Right hindlimb (tissue), 1 donor: ENCODE measurements around the gene EDN2.
A peak's percentile ranks its signal among the peaks of the same experiment; 100 is the strongest.

Experiments
- DNase-seq: peaks from one replicate; pipeline ENCODE4 v3.0.0-alpha.2; 2018

The EDN2 gene

DNA sequence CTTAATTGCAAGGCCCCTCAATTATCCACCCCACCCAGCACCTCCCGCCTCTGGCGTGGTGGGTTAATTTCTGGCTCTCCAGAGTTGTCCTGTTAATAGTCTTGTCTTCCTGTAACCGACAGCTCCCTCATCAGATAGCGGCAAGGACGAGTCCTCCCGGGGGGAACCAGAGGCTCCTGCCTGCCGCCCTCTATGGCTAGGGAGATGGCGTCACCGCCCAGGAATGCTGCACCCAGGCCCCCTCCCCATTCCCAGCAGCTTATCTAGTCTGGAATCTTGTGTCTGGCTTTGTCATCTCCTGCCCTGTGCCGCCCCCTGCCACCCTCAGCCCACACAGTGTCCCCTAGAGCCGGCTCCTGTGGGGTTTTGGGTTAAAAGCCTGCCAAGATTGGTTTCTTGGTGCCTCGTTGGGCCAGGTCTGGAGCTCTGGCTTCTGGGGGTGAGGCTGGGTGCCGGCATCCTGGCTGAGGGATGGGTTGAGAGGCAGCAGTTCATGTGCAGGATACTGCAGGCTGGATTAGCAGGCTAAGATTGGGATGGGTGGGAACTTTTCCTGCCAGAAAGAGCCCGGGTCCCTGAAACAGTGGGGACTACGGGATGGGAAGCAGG, 48.8 kb downstream of the EDN2 start:
- no peak for DNase-seq

DNA sequence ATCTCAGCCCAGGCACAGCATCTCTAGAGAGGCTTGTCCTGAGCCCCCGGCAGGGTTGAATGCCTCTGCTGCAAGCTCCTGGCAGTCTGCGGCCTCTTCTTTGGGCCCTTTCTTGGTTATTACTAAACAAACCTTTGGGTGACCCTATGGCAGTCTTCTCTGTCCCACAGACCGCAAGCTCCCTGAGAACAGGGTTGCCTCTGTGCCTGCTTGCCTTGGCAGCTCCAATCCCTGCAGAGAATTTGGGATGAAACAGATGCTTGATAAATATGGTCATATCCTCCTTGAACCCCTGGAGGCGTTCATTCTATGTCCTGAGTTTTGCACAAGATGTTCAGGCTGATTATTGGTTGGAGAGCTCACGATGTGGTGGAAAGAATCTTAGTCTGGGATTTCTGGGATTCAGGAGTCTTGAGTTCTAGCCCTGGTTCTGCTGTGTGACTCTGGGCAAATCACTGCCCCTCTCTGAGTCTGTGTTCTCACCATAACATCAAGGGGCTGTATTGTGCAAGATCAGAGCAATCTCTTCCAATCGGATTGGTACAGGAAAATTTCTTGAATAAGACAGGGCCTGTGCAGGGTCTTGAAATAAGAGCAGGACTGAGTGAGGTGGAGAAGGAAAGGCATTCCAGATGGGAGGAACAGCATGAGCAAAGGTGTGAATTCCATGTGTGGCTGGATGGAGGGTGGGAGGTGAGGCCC, 49.6 kb downstream of the EDN2 start:
- DNase-seq = no peak

DNA sequence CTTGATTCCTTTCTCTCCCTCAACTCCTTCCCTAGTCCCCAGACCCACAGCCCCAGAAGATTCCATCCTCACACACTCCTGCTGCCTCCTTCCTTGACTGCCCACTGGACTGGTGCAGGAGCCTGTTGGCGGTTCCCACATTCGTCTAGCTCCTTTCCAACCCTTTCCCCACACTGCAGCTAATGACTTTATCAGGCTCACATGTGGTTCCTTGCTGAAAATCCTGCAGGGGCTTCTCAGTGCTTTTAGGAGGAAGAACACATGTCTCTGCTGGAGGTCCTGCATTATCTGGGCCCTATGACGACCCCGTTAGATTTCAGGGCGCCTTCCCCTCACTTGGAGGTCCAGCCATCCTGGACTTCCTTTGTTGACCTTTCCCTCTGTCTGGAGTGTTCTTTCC, 50.2 kb downstream of the EDN2 start:
- no peak for DNase-seq

DNA sequence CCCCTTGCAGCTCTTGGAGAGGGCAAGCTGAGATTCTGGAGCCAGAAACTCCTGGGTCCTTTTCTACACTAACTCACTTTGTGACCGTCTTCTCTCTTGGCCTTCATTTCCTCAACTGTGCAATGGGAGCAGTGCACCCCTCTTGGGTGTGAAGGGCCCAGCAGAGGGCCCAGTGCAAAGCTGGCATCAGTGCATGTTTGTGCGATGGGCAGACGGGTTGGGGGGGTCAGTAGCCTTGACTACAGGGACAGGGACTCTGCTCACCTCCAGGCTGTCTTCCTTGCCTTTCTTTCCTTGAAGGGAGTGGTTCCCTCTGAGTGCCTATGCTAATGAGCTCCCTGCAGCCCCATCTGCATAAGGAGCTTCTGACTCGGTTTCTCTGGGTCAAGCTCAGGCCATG, 51.0 kb downstream of the EDN2 start:
- no peak for DNase-seq

DNA sequence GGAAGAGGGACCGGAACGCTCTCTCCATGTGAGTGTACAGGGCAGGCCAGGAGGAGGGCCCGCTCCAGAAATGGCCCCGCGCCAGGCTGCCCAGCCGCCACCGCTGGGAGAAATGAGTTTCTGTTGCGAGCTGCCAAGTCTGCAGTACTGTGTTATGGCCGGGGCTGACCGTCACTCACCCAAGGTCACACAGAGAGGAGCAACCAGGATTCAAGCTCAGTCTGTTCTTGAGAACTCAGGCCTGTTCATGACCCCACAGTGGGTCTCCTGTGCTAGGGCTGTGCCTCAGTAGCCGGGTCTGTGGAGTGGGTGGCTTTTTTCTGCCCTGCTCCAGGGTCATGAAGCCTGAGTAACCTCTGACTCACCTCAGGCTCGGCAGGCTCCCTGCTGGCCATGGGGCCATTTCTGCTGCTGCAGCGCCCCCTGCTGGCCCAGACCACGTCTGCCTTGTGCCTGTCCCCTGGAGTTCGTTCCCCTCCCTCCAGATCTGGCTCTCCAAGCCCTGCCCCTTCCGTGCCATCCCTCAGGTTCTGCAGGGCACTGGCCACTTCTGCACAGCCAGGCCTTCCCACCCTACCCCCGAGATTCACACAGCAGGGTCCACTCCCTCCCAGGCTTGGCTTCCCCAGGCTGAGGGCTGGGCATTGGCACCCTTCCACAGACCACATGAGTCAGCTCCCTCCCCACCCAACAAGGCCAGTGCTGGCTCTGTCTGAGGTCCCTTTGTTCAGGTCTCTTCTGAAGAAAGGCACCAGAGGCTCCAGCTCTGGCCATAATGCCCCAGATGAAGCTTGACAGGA, 51.8 kb downstream of the EDN2 start:
- DNase-seq = peak; percentile 88

DNA sequence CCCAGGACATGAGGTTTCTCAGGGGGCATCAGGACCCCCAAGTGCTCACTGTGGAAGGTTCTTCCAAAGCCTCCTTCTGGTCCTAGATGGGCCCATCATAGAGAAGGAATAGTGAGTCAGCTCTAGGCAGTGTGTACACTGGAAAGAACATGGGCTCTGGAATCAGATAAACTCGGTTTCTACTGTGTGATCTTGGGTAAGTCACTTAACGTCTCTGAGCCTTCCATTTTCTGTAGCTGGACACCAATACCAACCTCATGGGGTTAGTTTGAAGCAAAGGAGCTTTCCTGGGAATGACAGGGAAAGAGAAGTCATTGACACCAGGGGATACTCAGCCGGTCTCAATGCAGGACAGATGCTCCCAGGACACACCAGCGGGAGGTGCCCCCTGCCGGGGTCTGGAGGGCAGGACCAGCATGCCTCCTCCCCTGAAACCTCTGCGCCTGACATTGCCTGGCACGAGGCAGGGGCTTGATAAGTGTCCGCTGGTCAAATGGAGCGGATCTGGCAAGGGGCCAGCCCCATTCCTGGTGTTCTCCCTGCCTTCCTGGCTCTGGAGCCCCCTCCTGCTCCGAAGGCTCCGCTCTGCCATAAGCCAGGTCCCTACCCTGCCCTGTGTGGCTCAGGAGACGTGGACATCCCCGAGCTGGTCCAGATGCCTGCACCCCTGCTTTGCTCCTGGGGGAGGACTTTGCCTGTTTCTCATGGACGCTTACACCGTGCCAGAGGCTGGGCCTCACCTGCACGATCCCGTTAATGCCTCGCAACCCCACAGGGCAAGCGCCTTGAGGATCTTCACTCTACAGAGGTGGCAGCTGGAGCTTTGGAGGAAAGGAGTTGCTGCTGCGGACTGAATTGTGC, 52.8 kb downstream of the EDN2 start:
- DNase-seq = no peak

DNA sequence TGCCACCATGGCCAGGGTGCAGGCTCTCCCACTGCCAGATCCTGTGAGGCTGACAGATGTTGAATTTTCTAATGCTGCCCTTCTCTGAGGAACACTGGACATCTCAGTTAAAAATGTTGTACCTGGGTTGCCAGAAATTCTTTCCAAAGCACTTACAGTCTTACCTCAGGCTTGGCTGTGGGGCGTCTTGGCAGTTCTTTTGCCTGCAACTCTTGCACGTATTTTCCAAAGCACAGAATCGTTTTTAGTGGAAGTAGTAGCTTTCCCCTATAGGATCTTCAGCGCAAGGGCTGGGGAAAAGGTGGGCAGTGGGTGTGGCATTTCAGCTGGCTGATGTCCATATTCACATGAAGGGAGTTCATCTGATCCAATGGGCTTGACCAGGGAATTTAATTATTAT, 53.9 kb downstream of the EDN2 start:
- peak; percentile 87 for DNase-seq

DNA sequence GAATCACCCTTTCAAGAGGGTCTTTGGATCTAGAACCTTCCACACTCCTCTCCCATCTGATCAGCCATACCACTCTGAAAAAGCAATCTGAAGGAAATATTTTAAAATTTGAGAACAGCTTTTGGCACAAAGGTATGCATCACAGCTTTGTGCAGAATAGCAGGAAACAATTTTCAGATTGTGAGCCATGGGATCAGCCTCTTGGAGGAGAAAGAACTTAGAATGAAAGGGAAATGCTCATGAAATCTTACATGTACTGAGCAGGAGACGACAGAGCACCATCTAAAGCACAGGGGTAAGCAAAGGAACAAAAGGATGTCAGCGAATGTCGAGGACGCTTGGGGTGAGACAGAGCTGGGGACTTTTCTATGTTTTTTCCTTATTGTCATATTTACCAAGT, 54.4 kb downstream of the EDN2 start:
- no peak for DNase-seq

DNA sequence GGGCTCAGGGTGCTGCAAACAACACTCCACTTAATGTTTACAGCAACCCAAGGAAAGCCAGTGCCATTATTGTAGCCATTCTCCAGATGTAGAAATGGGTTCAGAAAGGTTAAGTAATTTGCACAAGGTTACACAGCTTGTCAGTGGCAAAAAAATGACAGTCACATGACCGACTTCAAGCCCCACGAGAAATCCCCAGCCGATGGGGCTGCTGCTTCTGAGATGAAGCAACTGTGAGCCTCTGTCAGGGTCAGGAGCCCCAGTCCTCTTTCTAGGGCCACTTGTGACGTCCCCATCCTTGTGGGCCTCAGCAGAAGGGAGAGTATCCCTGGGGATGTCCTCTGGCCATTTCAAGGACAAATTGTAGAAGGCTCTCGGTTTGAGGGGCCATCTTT, 54.8 kb downstream of the EDN2 start:
- DNase-seq = no peak
